Measurements from ENCODE around the gene PAF1. TPM values are rescaled to one million over a fixed set of nuclear protein-coding genes. Genes with fewer than 3 reads are reported as not detected.

PAF1 gene
- total and polyA plus RNA-seq, 2 donors (not counting 3 experiments of a cell fraction or from before 2014, with no cell fraction given), result 55.1 to 90.8 TPM

GRCh38 chr19:39405958-39406655, 15.2 kb upstream of the PAF1 start:
- CTCF ChIA-PET, result interaction anchor here (5.0 kb wide), 1 partner anchor 9 kb away, joined by 42 read pairs; no protein-coding TSS in a partner anchor
- intact Hi-C loops (cut with micrococcal nuclease) (no loop called here), dilution Hi-C loops (cut with MboI; ENCODE audit: extremely low pct_ligation_motif_present, low sequenced_read_pairs) (no loop called here)
- Histone ChIP-seq H3K9me1 (replicated peaks; ENCODE audit: control insufficient read depth, extremely low read depth, insufficient read depth, low read length) (no peaks in the 10 kb centered on the region), H3K9me3 (replicated peaks; ENCODE audit: control insufficient read depth, insufficient read depth, low read length) (no peaks in the 10 kb centered on the region), H4K20me1 (replicated peaks; ENCODE audit: control insufficient read depth, extremely low read depth, insufficient read depth, low read length) (no peaks in the 10 kb centered on the region), H3K27ac (ENCODE audit: insufficient read depth, low read depth, low read length) (peak overlapping the region; percentile 58), H2AFZ (ENCODE audit: low read depth, low read length) (peak overlapping the region; percentile 18), H3K4me2 (ENCODE audit: insufficient read depth, low read length) (peak overlapping the region; percentile 42), H3K9ac (replicated peaks; ENCODE audit: extremely low read depth, insufficient read depth, low read length) (peak overlapping the region; percentile 59), H3K36me3 (ENCODE audit: control insufficient read depth in 2 of 2, extremely low read depth in 1 of 2, insufficient read depth in 2 of 2, low read length in 2 of 2) (no peaks in the 10 kb centered on the region), H3K79me2 (ENCODE audit: control insufficient read depth, insufficient read depth, low read length) (peaks cover 22% of the 10 kb centered on the region), H3K4me1 (ENCODE audit: control insufficient read depth, extremely low read depth, insufficient read depth, low read length) (peaks cover 51% of the 10 kb centered on the region), H3K4me3 (replicated peaks in 1 of 3; ENCODE audit: insufficient read depth in 1 of 3, low read depth in 1 of 3, low read length in 3 of 3) (peak overlapping the region; percentile 20 to 40 (median 27)), H3K27me3 (ENCODE audit: control insufficient read depth in 2 of 2, insufficient read depth in 2 of 2, low read length in 2 of 2) (no peaks in the 10 kb centered on the region)
- DNase-seq (ENCODE audit: low read depth, low spot score) (no peak), FAIRE-seq (peak; percentile 44)
- TF ChIP-seq JUN (IDR thresholded peaks at IDR 0.05; ENCODE audit: borderline replicate concordance, insufficient read depth, insufficient read length, low read depth) (no peak), GATA2 (IDR thresholded peaks at IDR 0.05; ENCODE audit: insufficient read depth, insufficient read length, low read depth, low read length) (no peak)
- POLR2A ChIA-PET, result interaction anchor here (1.0 to 2.4 kb wide), 5 partner anchors 8 to 476 kb away, joined by 3 to 10 read pairs (median 5); partner anchors contain the start of genes MED29, MRPS12, PAF1 and RPS16
- BruUV-seq (replicated peaks), result no TSS peak

GRCh38 chr19:39405261-39405957, 14.5 kb upstream of the PAF1 start:
- peaks cover 22% of the 10 kb centered on the region for H3K79me2 ChIP-seq (ENCODE audit: control insufficient read depth, insufficient read depth, low read length)
- FAIRE-seq (no peak), DNase-seq (ENCODE audit: low read depth, low spot score) (no peak)
- TF ChIP-seq, protein P1, sequence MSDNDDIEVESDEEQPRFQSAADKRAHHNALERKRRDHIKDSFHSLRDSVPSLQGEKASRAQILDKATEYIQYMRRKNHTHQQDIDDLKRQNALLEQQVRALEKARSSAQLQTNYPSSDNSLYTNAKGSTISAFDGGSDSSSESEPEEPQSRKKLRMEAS (IDR thresholded peaks at IDR 0.05; ENCODE audit: insufficient read depth, insufficient read length), result no peak
- H3K4me3 ChIP-seq (replicated peaks in 1 of 3; ENCODE audit: insufficient read depth in 1 of 3, low read depth in 1 of 3, low read length in 3 of 3), result no peak overlapping the region
- H3K9ac ChIP-seq (replicated peaks; ENCODE audit: extremely low read depth, insufficient read depth, low read length), result no peak overlapping the region
- ChIA-PET CTCF (interaction anchor here (5.0 kb wide), 1 partner anchor 8 kb away, joined by 42 read pairs; no protein-coding TSS in a partner anchor), POLR2A (interaction anchor here (0.7 to 1.2 kb wide), 3 partner anchors 14 to 30 kb away, joined by 3 to 6 read pairs (median 5); partner anchors contain the start of genes MED29, PAF1 and RPS16)
- H3K27me3 ChIP-seq (ENCODE audit: control insufficient read depth in 2 of 2, insufficient read depth in 2 of 2, low read length in 2 of 2), result no peaks in the 10 kb centered on the region
- H3K9me1 ChIP-seq (replicated peaks; ENCODE audit: control insufficient read depth, extremely low read depth, insufficient read depth, low read length), result no peaks in the 10 kb centered on the region
- no peak overlapping the region for H3K27ac ChIP-seq (ENCODE audit: insufficient read depth, low read depth, low read length)
- no peaks in the 10 kb centered on the region for H3K9me3 ChIP-seq (replicated peaks; ENCODE audit: control insufficient read depth, insufficient read depth, low read length)
- intact Hi-C loops (cut with micrococcal nuclease), result no loop called here
- H3K4me1 ChIP-seq (ENCODE audit: control insufficient read depth, extremely low read depth, insufficient read depth, low read length), result peaks cover 45% of the 10 kb centered on the region
- H3K36me3 ChIP-seq (ENCODE audit: control insufficient read depth in 2 of 2, extremely low read depth in 1 of 2, insufficient read depth in 2 of 2, low read length in 2 of 2), result no peaks in the 10 kb centered on the region
- H3K4me2 ChIP-seq (ENCODE audit: insufficient read depth, low read length), result no peak overlapping the region
- dilution Hi-C loops (cut with MboI; ENCODE audit: extremely low pct_ligation_motif_present, low sequenced_read_pairs), result no loop called here
- no TSS peak for BruUV-seq (replicated peaks)
- no peaks in the 10 kb centered on the region for H4K20me1 ChIP-seq (replicated peaks; ENCODE audit: control insufficient read depth, extremely low read depth, insufficient read depth, low read length)
- no peak overlapping the region for H2AFZ ChIP-seq (ENCODE audit: low read depth, low read length)

Data from endothelial cell of umbilical vein (primary cell).